MM.1S (cell line): Measurements from ENCODE around the gene SPRR3.
"Not testable (repeated sequence)": the region's sequence is repeated elsewhere in the genome, so short reads cannot be mapped to it uniquely, and the experiment has no call there.

Experiments
- CTCF ChIP-seq: fragments of 300-600 bp; sonication (generic); IDR thresholded peaks from 2 replicates; pipeline ENCODE4 v1.5.1; 2016; ENCODE audit warnings: antibody characterized with exemption, low read length, mixed read lengths
- EZH2 ChIP-seq: fragments of 300-600 bp; sonication (generic); optimal IDR thresholded peaks from 2 replicates; pipeline ENCODE3; 2017; ENCODE audit warnings: low read depth, mild to moderate bottlenecking, antibody characterized with exemption, low read length, mixed read lengths
- EZH2phosphoT487 ChIP-seq: fragments of 300-600 bp; sonication (generic); IDR thresholded peaks from 2 replicates; pipeline ENCODE4 v1.6.1; 2018; ENCODE audit warnings: antibody characterized with exemption, low read length

- not testable (repeated sequence) for TF ChIP-seq CTCF, EZH2phosphoT487, EZH2
Observed at GRCh38 chr1:153011235-153011758, 9.7 kb downstream of the SPRR3 start.
